Measurements from ENCODE around the gene ELP2. TPM values are rescaled to one million over a fixed set of nuclear protein-coding genes. Genes with fewer than 3 reads are reported as not detected.

ELP2 gene
- total and polyA plus RNA-seq, 2 of the 8 experiments (the other 6 are each of a cell fraction or from before 2014, with no cell fraction given), result 55.8 to 165 TPM

- TF ChIP-seq FOSL1 (IDR thresholded peaks at IDR 0.05; ENCODE audit: insufficient read depth, low read depth, low read length) (no peak), EGR1 (IDR thresholded peaks at IDR 0.05; ENCODE audit: borderline replicate concordance, low read depth, low read length) (no peak), NANOG (IDR thresholded peaks at IDR 0.05; ENCODE audit: insufficient read depth, low read depth, low read length, poor library complexity, severe bottlenecking) (no peak), CTCF (IDR thresholded peaks at IDR 0.05; ENCODE audit: control extremely low read depth in 1 of 3, insufficient read depth in 1 of 3, low read depth in 1 of 3, low read length in 3 of 3) (no peak)
Measured at GRCh38 chr18:36109737-36110136, 20.0 kb upstream of the ELP2 start (continued).
